Astrocyte (in vitro differentiated cells and primary cell): ENCODE measurements around the gene HPS5.

Experiments
- EZH2 ChIP-seq: IDR thresholded peaks from 2 replicates; pipeline ENCODE4 v1.6.1; 2012; ENCODE audit warnings: mild to moderate bottlenecking, low read length, inconsistent platforms; ENCODE audit not compliant: insufficient read depth
- TF ChIP-seq, protein P1 (sequence below): IDR thresholded peaks from 2 replicates; pipeline ENCODE4 v1.5.1; 2011; ENCODE audit warnings: low read depth, mild to moderate bottlenecking, inconsistent platforms, low read length, moderate library complexity; ENCODE audit not compliant: insufficient read depth

DNA sequence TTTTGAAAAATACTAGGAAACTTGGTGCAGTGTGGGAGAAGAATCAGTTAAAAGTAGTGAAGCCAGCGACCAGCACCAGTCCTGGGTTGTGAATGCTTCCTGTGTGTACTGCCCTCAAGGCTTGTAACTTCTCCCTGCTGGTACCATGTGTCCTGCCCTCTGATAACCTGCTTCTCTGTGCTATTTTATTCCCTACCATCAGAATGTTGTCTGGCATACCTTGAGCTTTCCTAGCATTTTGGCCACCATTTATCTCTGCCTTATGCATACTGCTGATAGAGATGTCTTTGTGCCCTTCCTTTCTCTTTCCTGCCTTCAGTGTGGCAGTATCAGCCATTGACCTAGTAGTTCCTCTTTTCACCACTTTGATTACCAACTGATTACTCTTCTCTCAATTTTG lies 2.4 kb upstream of the HPS5 start:
- no peak for TF ChIP-seq EZH2
- TF ChIP-seq, protein P1, sequence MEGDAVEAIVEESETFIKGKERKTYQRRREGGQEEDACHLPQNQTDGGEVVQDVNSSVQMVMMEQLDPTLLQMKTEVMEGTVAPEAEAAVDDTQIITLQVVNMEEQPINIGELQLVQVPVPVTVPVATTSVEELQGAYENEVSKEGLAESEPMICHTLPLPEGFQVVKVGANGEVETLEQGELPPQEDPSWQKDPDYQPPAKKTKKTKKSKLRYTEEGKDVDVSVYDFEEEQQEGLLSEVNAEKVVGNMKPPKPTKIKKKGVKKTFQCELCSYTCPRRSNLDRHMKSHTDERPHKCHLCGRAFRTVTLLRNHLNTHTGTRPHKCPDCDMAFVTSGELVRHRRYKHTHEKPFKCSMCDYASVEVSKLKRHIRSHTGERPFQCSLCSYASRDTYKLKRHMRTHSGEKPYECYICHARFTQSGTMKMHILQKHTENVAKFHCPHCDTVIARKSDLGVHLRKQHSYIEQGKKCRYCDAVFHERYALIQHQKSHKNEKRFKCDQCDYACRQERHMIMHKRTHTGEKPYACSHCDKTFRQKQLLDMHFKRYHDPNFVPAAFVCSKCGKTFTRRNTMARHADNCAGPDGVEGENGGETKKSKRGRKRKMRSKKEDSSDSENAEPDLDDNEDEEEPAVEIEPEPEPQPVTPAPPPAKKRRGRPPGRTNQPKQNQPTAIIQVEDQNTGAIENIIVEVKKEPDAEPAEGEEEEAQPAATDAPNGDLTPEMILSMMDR, result no peak
